ENCODE measurements around the gene TGM2. TPM values are rescaled to one million over a fixed set of nuclear protein-coding genes. Genes with fewer than 3 reads are reported as not detected.
"Not testable (repeated sequence)": the region's sequence is repeated elsewhere in the genome, so short reads cannot be mapped to it uniquely, and the experiment has no call there.

The TGM2 gene
- polyA plus RNA-seq, 1 donor from 2014 or later: 7.1 TPM

- H3K4me3 Mint-ChIP-seq: no peak overlapping the region
- H3K36me3 Mint-ChIP-seq: peaks cover 2% of the 10 kb centered on the region
- peak overlapping the region in 1 of 3 donors; percentile 76 for H3K27ac Mint-ChIP-seq
- H3K27me3 Mint-ChIP-seq: no peaks in the 10 kb centered on the region
- peaks cover 0 to 1% (median 0%) of the 10 kb centered on the region in 3 donors for H3K9me3 Mint-ChIP-seq
- H3K4me1 Mint-ChIP-seq: peaks cover 2 to 5% (median 3%) of the 10 kb centered on the region in 3 donors
Observed at GRCh38 chr20:38109591-38110524, 55.2 kb downstream of the TGM2 start.

- peaks cover 0 to 1% (median 0%) of the 10 kb centered on the region in 3 donors for H3K9me3 Mint-ChIP-seq
- H3K4me3 Mint-ChIP-seq: no peak overlapping the region
- peaks cover 2 to 3% (median 3%) of the 10 kb centered on the region in 3 donors for H3K4me1 Mint-ChIP-seq
- no peaks in the 10 kb centered on the region for H3K27me3 Mint-ChIP-seq
- H3K27ac Mint-ChIP-seq: peak overlapping the region in 1 of 3 donors; percentile 76
- H3K36me3 Mint-ChIP-seq: peaks cover 2% of the 10 kb centered on the region
Observed at GRCh38 chr20:38108986-38109541, 56.0 kb downstream of the TGM2 start.

- Mint-ChIP-seq H3K27ac (peak overlapping the region in 1 of 3 donors; percentile 50), H3K4me3 (no peak overlapping the region), H3K36me3 (peaks cover 2% of the 10 kb centered on the region), H3K9me3 (peaks cover 0 to 1% (median 0%) of the 10 kb centered on the region in 3 donors), H3K4me1 (peaks cover 0 to 3% (median 2%) of the 10 kb centered on the region in 3 donors), H3K27me3 (no peaks in the 10 kb centered on the region)
Observed at GRCh38 chr20:38108438-38108985, 56.6 kb downstream of the TGM2 start.

- not testable (repeated sequence) for H3K4me1 Mint-ChIP-seq, H3K27ac Mint-ChIP-seq, H3K27me3 Mint-ChIP-seq, H3K4me3 Mint-ChIP-seq, H3K36me3 Mint-ChIP-seq, H3K9me3 Mint-ChIP-seq
Observed at GRCh38 chr20:38107916-38108315, 57.2 kb downstream of the TGM2 start.

- not testable (repeated sequence) for H3K27ac Mint-ChIP-seq, H3K4me3 Mint-ChIP-seq
Observed at GRCh38 chr20:38107386-38107785, 57.7 kb downstream of the TGM2 start.

GRCh38 chr20:38106461-38106860 lies 58.6 kb downstream of the TGM2 start:
- Mint-ChIP-seq H3K4me1 (peaks cover 0 to 3% (median 0%) of the 10 kb centered on the region in 3 donors), H3K4me3 (no peak overlapping the region), H3K9me3 (peaks cover 0 to 5% (median 0%) of the 10 kb centered on the region in 3 donors), H3K36me3 (peaks cover 2% of the 10 kb centered on the region), H3K27ac (peak overlapping the region in 2 of 3 donors; percentile 50 to 76), H3K27me3 (no peaks in the 10 kb centered on the region)

More at GRCh38 chr20:38107386-38107785, 57.7 kb downstream of the TGM2 start:
- not testable (repeated sequence) for H3K27me3 Mint-ChIP-seq, H3K4me1 Mint-ChIP-seq, H3K36me3 Mint-ChIP-seq, H3K9me3 Mint-ChIP-seq

GRCh38 chr20:38104285-38104684 lies 60.8 kb downstream of the TGM2 start:
- H3K27me3 Mint-ChIP-seq: no peaks in the 10 kb centered on the region
- no peak overlapping the region for H3K4me3 Mint-ChIP-seq
- H3K4me1 Mint-ChIP-seq: peaks cover 0 to 3% (median 0%) of the 10 kb centered on the region in 3 donors
- no peak overlapping the region for H3K27ac Mint-ChIP-seq
- peaks cover 6% of the 10 kb centered on the region for H3K36me3 Mint-ChIP-seq
- peaks cover 1 to 4% (median 3%) of the 10 kb centered on the region in 3 donors for H3K9me3 Mint-ChIP-seq

GRCh38 chr20:38102206-38102605 lies 62.9 kb downstream of the TGM2 start:
- H3K4me1 Mint-ChIP-seq, H3K27ac Mint-ChIP-seq, H3K9me3 Mint-ChIP-seq, H3K4me3 Mint-ChIP-seq, H3K36me3 Mint-ChIP-seq, H3K27me3 Mint-ChIP-seq: not testable (repeated sequence)

- H3K4me3 Mint-ChIP-seq: peak overlapping the region in 1 of 4 donors; percentile 14
- peaks cover 3% of the 10 kb centered on the region for H3K27me3 Mint-ChIP-seq
- H3K4me1 Mint-ChIP-seq: peaks cover 22 to 32% (median 27%) of the 10 kb centered on the region in 3 donors
- peaks cover 1 to 4% (median 3%) of the 10 kb centered on the region in 3 donors for H3K9me3 Mint-ChIP-seq
- no peak overlapping the region for H3K27ac Mint-ChIP-seq
- H3K36me3 Mint-ChIP-seq: peaks cover 9% of the 10 kb centered on the region
Observed at GRCh38 chr20:38098952-38099351, 66.1 kb downstream of the TGM2 start.

DNA sequence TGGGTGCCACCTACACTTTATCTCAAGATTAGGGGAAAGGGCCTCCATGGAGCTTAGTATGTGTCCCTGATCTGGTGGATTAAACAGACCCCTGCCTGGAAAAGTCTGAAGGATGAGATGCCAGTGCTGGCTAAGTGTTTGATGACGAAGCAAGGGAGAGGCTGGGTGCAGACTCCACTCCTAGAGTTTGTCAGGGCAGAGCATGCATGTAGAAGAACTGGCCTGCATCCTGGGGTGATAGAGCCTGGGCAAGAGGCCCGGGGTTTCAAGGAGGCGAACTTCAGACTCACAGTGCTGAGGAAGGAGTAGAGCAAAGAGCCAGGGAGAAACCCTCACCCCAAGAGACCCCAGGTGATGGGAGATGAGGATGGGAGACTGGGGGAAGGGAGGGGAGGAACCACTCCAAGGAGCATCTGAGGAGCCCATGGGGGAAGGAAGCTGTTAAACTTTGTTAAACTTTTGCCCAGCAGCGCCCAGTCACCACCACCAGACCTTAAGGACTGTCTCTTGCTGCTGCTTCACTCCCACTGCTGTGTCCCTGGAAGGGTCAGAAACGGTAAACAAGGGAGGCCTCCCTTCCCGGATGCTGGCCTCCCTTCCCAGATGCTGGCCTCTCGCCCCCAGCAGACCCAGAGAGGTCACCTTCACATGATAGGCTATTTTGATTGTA lies 69.9 kb downstream of the TGM2 start:
- peak overlapping the region; percentile 98 to 100 (median 99) for H3K27ac Mint-ChIP-seq
- no peaks in the 10 kb centered on the region for H3K9me3 Mint-ChIP-seq
- H3K27me3 Mint-ChIP-seq: peaks cover 3% of the 10 kb centered on the region
- H3K4me3 Mint-ChIP-seq: peak overlapping the region; percentile 10 to 92 (median 90)
- peaks cover 42 to 63% (median 49%) of the 10 kb centered on the region in 3 donors for H3K4me1 Mint-ChIP-seq
- H3K36me3 Mint-ChIP-seq: peaks cover 5% of the 10 kb centered on the region

GRCh38 chr20:38094373-38094891 lies 70.6 kb downstream of the TGM2 start:
- Mint-ChIP-seq H3K36me3 (peaks cover 3% of the 10 kb centered on the region), H3K9me3 (no peaks in the 10 kb centered on the region), H3K27me3 (peaks cover 3% of the 10 kb centered on the region), H3K4me3 (peak overlapping the region; percentile 48 to 92 (median 90)), H3K4me1 (peaks cover 42 to 65% (median 49%) of the 10 kb centered on the region in 3 donors), H3K27ac (peak overlapping the region; percentile 98 to 100 (median 99))

- Mint-ChIP-seq H3K27me3 (peaks cover 3% of the 10 kb centered on the region), H3K27ac (peak overlapping the region; percentile 98 to 100 (median 99)), H3K36me3 (no peaks in the 10 kb centered on the region), H3K4me1 (peaks cover 42 to 62% (median 51%) of the 10 kb centered on the region in 3 donors), H3K9me3 (no peaks in the 10 kb centered on the region), H3K4me3 (peak overlapping the region in 3 of 4 donors; percentile 89 to 92 (median 91))
Observed at GRCh38 chr20:38093641-38094077, 71.4 kb downstream of the TGM2 start.

DNA sequence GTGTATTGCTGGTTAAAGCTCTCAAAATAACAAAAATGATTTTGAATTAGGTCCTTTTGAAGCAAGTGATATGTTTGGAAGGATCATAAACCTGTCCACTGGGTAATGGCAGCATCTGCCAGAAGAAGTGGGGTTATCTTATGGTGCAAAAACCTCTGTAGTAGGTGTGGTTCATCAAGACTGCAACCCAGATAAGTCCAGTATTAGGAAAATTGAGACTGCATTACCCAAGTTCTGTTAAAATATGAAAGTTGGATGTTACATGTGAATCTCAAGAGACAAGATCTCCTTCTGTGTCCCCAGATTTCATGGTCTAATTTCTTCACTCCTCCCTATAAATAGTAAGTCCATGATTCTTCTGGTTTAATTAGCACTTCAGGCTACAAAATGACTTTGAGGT lies 72.2 kb downstream of the TGM2 start:
- H3K36me3 Mint-ChIP-seq: no peaks in the 10 kb centered on the region
- peak overlapping the region; percentile 98 to 100 (median 99) for H3K27ac Mint-ChIP-seq
- peaks cover 42 to 64% (median 56%) of the 10 kb centered on the region in 3 donors for H3K4me1 Mint-ChIP-seq
- peaks cover 3% of the 10 kb centered on the region for H3K27me3 Mint-ChIP-seq
- peak overlapping the region in 3 of 4 donors; percentile 26 to 92 (median 91) for H3K4me3 Mint-ChIP-seq
- no peaks in the 10 kb centered on the region for H3K9me3 Mint-ChIP-seq

GRCh38 chr20:38092260-38092857 lies 72.7 kb downstream of the TGM2 start:
- Mint-ChIP-seq H3K27me3 (peaks cover 3% of the 10 kb centered on the region), H3K36me3 (peaks cover 2% of the 10 kb centered on the region), H3K4me3 (peak overlapping the region; percentile 16 to 92 (median 76)), H3K4me1 (peaks cover 44 to 62% (median 51%) of the 10 kb centered on the region in 3 donors), H3K9me3 (no peaks in the 10 kb centered on the region), H3K27ac (peak overlapping the region; percentile 98 to 100 (median 99))
